ENCODE measurements around the gene SHB. TPM values are rescaled to one million over a fixed set of nuclear protein-coding genes. Genes with fewer than 3 reads are reported as not detected.
"Not testable (repeated sequence)": the region's sequence is repeated elsewhere in the genome, so short reads cannot be mapped to it uniquely, and the experiment has no call there.

Gene SHB
- polyA plus RNA-seq, 4 donors: 8.9 to 22.2 (median 14.0) TPM

GRCh38 chr9:37887977-37888583 lies 180.9 kb downstream of the SHB start:
- H3K4me1 ChIP-seq (ENCODE audit: control insufficient read depth in 3 of 3, insufficient read depth in 2 of 3, low read depth in 1 of 3, low read length in 2 of 3); H3K4me3 ChIP-seq (ENCODE audit: low read depth in 1 of 3, low read length in 3 of 3); FAIRE-seq; H3K9me3 ChIP-seq (ENCODE audit: control insufficient read depth in 2 of 2, insufficient read depth in 1 of 2, low read depth in 1 of 2, low read length in 1 of 2); H3K27ac ChIP-seq (ENCODE audit: low read depth in 1 of 3, low read length in 2 of 3); DNase-seq; H3K27me3 ChIP-seq (ENCODE audit: control insufficient read depth in 3 of 3, insufficient read depth in 3 of 3, low read length in 3 of 3): not testable (repeated sequence)
- H3K36me3 ChIP-seq (ENCODE audit: control insufficient read depth in 3 of 3, insufficient read depth in 2 of 3, low read depth in 1 of 3, low read length in 3 of 3): peaks cover 0 to 32% (median 9%) of the 10 kb centered on the region in 3 donors
- 85 to 94% (median 88%) methylated on average over 9 to 11 of the region's 11 CpGs for WGBS, 3 donors

GRCh38 chr9:37880916-37881479 lies 188.0 kb downstream of the SHB start:
- Histone ChIP-seq H3K4me1 (ENCODE audit: control insufficient read depth in 3 of 3, insufficient read depth in 2 of 3, low read depth in 1 of 3, low read length in 2 of 3) (no peaks in the 10 kb centered on the region), H3K36me3 (ENCODE audit: control insufficient read depth in 3 of 3, insufficient read depth in 2 of 3, low read depth in 1 of 3, low read length in 3 of 3) (peaks cover 2 to 29% (median 2%) of the 10 kb centered on the region in 3 donors), H3K27me3 (ENCODE audit: control insufficient read depth in 3 of 3, insufficient read depth in 3 of 3, low read length in 3 of 3) (no peaks in the 10 kb centered on the region), H3K27ac (ENCODE audit: low read depth in 1 of 3, low read length in 2 of 3) (no peak overlapping the region), H3K9me3 (ENCODE audit: control insufficient read depth in 2 of 2, insufficient read depth in 1 of 2, low read depth in 1 of 2, low read length in 1 of 2) (peaks cover 0 to 10% of the 10 kb centered on the region in 2 donors), H3K4me3 (ENCODE audit: low read depth in 1 of 3, low read length in 3 of 3) (no peak overlapping the region)
- WGBS, 3 donors: 92 to 97% (median 94%) methylated on average over 2 of the region's 2 CpGs
- DNase-seq: no peak
- no peak for FAIRE-seq

GRCh38 chr9:37876376-37876775 lies 192.7 kb downstream of the SHB start:
- peaks cover 2 to 18% (median 2%) of the 10 kb centered on the region in 3 donors for H3K36me3 ChIP-seq (ENCODE audit: control insufficient read depth in 3 of 3, insufficient read depth in 2 of 3, low read depth in 1 of 3, low read length in 3 of 3)
- peaks cover 0 to 10% of the 10 kb centered on the region in 2 donors for H3K9me3 ChIP-seq (ENCODE audit: control insufficient read depth in 2 of 2, insufficient read depth in 1 of 2, low read depth in 1 of 2, low read length in 1 of 2)
- WGBS, 3 donors: 82 to 100% (median 97%) methylated on average over 1 of the region's 1 CpG
- no peaks in the 10 kb centered on the region for H3K27me3 ChIP-seq (ENCODE audit: control insufficient read depth in 3 of 3, insufficient read depth in 3 of 3, low read length in 3 of 3)
- FAIRE-seq (no peak), DNase-seq (no peak)
- H3K4me1 ChIP-seq (ENCODE audit: control insufficient read depth in 3 of 3, insufficient read depth in 2 of 3, low read depth in 1 of 3, low read length in 2 of 3): no peaks in the 10 kb centered on the region
- no peak overlapping the region for H3K4me3 ChIP-seq (ENCODE audit: low read depth in 1 of 3, low read length in 3 of 3)
- H3K27ac ChIP-seq (ENCODE audit: low read depth in 1 of 3, low read length in 2 of 3): no peak overlapping the region

- DNase-seq (no peak), FAIRE-seq (no peak)
- WGBS, 3 donors: 96 to 97% (median 96%) methylated on average over 2 of the region's 2 CpGs
- Histone ChIP-seq H3K27ac (ENCODE audit: low read depth in 1 of 3, low read length in 2 of 3) (no peak overlapping the region), H3K27me3 (ENCODE audit: control insufficient read depth in 3 of 3, insufficient read depth in 3 of 3, low read length in 3 of 3) (no peaks in the 10 kb centered on the region), H3K9me3 (ENCODE audit: control insufficient read depth in 2 of 2, insufficient read depth in 1 of 2, low read depth in 1 of 2, low read length in 1 of 2) (peaks cover 0 to 10% of the 10 kb centered on the region in 2 donors), H3K36me3 (ENCODE audit: control insufficient read depth in 3 of 3, insufficient read depth in 2 of 3, low read depth in 1 of 3, low read length in 3 of 3) (peaks cover 0 to 3% (median 0%) of the 10 kb centered on the region in 3 donors), H3K4me1 (ENCODE audit: control insufficient read depth in 3 of 3, insufficient read depth in 2 of 3, low read depth in 1 of 3, low read length in 2 of 3) (no peaks in the 10 kb centered on the region), H3K4me3 (ENCODE audit: low read depth in 1 of 3, low read length in 3 of 3) (no peak overlapping the region)
Observed at GRCh38 chr9:37873955-37874354, 195.1 kb downstream of the SHB start.

GRCh38 chr9:37870799-37871176 lies 198.2 kb downstream of the SHB start:
- Histone ChIP-seq H3K36me3 (ENCODE audit: control insufficient read depth in 3 of 3, insufficient read depth in 2 of 3, low read depth in 1 of 3, low read length in 3 of 3) (peaks cover 0 to 2% (median 0%) of the 10 kb centered on the region in 3 donors), H3K27me3 (ENCODE audit: control insufficient read depth in 3 of 3, insufficient read depth in 3 of 3, low read length in 3 of 3) (no peaks in the 10 kb centered on the region), H3K27ac (ENCODE audit: low read depth in 1 of 3, low read length in 2 of 3) (no peak overlapping the region), H3K4me3 (ENCODE audit: low read depth in 1 of 3, low read length in 3 of 3) (no peak overlapping the region), H3K9me3 (ENCODE audit: control insufficient read depth in 2 of 2, insufficient read depth in 1 of 2, low read depth in 1 of 2, low read length in 1 of 2) (no peaks in the 10 kb centered on the region), H3K4me1 (ENCODE audit: control insufficient read depth in 3 of 3, insufficient read depth in 2 of 3, low read depth in 1 of 3, low read length in 2 of 3) (no peaks in the 10 kb centered on the region)
- 59 to 67% (median 66%) methylated on average over 5 of the region's 5 CpGs for WGBS, 3 donors
- DNase-seq (peak in 1 of 2 donors; percentile 12), FAIRE-seq (no peak)

GRCh38 chr9:37870081-37870798 lies 198.8 kb downstream of the SHB start:
- H3K27ac ChIP-seq (ENCODE audit: low read depth in 1 of 3, low read length in 2 of 3): no peak overlapping the region
- WGBS, 3 donors: 91 to 93% (median 93%) methylated on average over 5 of the region's 5 CpGs
- H3K4me3 ChIP-seq (ENCODE audit: low read depth in 1 of 3, low read length in 3 of 3): no peak overlapping the region
- FAIRE-seq (no peak), DNase-seq (no peak)
- no peaks in the 10 kb centered on the region for H3K4me1 ChIP-seq (ENCODE audit: control insufficient read depth in 3 of 3, insufficient read depth in 2 of 3, low read depth in 1 of 3, low read length in 2 of 3)
- H3K36me3 ChIP-seq (ENCODE audit: control insufficient read depth in 3 of 3, insufficient read depth in 2 of 3, low read depth in 1 of 3, low read length in 3 of 3): peaks cover 0 to 2% (median 0%) of the 10 kb centered on the region in 3 donors
- no peaks in the 10 kb centered on the region for H3K27me3 ChIP-seq (ENCODE audit: control insufficient read depth in 3 of 3, insufficient read depth in 3 of 3, low read length in 3 of 3)
- H3K9me3 ChIP-seq (ENCODE audit: control insufficient read depth in 2 of 2, insufficient read depth in 1 of 2, low read depth in 1 of 2, low read length in 1 of 2): no peaks in the 10 kb centered on the region

Other genes with a start within 250 kb of the SHB start
- gene SLC25A51, start 165.1 kb downstream of the SHB start, polyA plus RNA-seq: 10 to 100 TPM in 3 of 4 donors, 1 to 10 TPM in 1; 9.2 to 20.0 (median 13.2) TPM